ENCODE measurements around the gene CLDN24.

DNA sequence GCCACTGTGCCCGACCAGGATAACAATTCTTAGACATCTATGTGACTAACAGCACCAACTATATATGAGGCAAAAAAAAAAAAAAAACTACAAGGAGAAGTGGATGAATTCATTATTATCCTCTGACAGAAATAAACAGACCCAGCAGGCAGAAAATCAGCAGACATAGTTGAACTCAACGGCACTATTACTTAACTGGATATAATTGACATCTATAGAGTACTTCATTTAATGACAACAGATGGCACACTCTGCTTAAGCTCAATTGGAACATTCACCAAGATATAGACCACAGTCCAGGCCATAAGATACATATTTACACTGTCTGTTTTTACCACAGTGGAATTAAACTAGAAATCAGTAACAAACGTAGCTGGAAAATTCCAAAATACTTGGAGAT lies 15.4 kb downstream of the CLDN24 start:
- TF ChIP-seq EZH2 (IDR thresholded peaks at IDR 0.05) (no peak), POLR2AphosphoS5 (IDR thresholded peaks at IDR 0.05; ENCODE audit: borderline replicate concordance, low read depth, low read length) (no peak)

Data from SK-N-MC (cell line).